ENCODE measurements around the gene OR14C36. TPM values are rescaled to one million over a fixed set of nuclear protein-coding genes. Genes with fewer than 3 reads are reported as not detected.

OR14C36 gene
- total RNA-seq, 2 donors from 2014 or later: not detected

- H3K9me3 ChIP-seq (ENCODE audit: control insufficient read depth, low read length, poor library complexity, severe bottlenecking): no peaks in the 10 kb centered on the region
- DNase-seq: no peak
- H3K4me1 Mint-ChIP-seq: peaks cover 4% of the 10 kb centered on the region
- no peak for ATAC-seq
- H3K36me3 Mint-ChIP-seq (ENCODE audit: low read depth): no peaks in the 10 kb centered on the region
- H3K27me3 Mint-ChIP-seq: peaks cover 8% of the 10 kb centered on the region
- no peak overlapping the region for H3K4me3 Mint-ChIP-seq
- no peak overlapping the region for H3K27ac Mint-ChIP-seq
Observed at GRCh38 chr1:248376916-248377315, 28.3 kb downstream of the OR14C36 start.

- Mint-ChIP-seq H3K27me3 (peaks cover 5% of the 10 kb centered on the region), H3K27ac (no peak overlapping the region), H3K4me3 (no peak overlapping the region), H3K4me1 (no peaks in the 10 kb centered on the region), H3K36me3 (ENCODE audit: low read depth) (no peaks in the 10 kb centered on the region)
- ATAC-seq (no peak), DNase-seq (no peak)
- H3K9me3 ChIP-seq (ENCODE audit: control insufficient read depth, low read length, poor library complexity, severe bottlenecking): no peaks in the 10 kb centered on the region
Observed at GRCh38 chr1:248380854-248381253, 32.3 kb downstream of the OR14C36 start.

GRCh38 chr1:248388426-248388825 is 39.9 kb downstream of the OR14C36 start:
- no peak overlapping the region for H3K27ac Mint-ChIP-seq
- no peaks in the 10 kb centered on the region for H3K36me3 Mint-ChIP-seq (ENCODE audit: low read depth)
- H3K4me1 Mint-ChIP-seq: no peaks in the 10 kb centered on the region
- peaks cover 15% of the 10 kb centered on the region for H3K27me3 Mint-ChIP-seq
- ATAC-seq (no peak), DNase-seq (no peak)
- no peaks in the 10 kb centered on the region for H3K9me3 ChIP-seq (ENCODE audit: control insufficient read depth, low read length, poor library complexity, severe bottlenecking)
- no peak overlapping the region for H3K4me3 Mint-ChIP-seq

GRCh38 chr1:248393050-248393449 is 44.5 kb downstream of the OR14C36 start:
- H3K4me3 Mint-ChIP-seq: peak overlapping the region; percentile 16
- DNase-seq: no peak
- H3K4me1 Mint-ChIP-seq: no peaks in the 10 kb centered on the region
- no peaks in the 10 kb centered on the region for H3K36me3 Mint-ChIP-seq (ENCODE audit: low read depth)
- H3K27me3 Mint-ChIP-seq: peaks cover 16% of the 10 kb centered on the region
- ATAC-seq: no peak
- no peaks in the 10 kb centered on the region for H3K9me3 ChIP-seq (ENCODE audit: control insufficient read depth, low read length, poor library complexity, severe bottlenecking)
- no peak overlapping the region for H3K27ac Mint-ChIP-seq

Other genes starting within 250 kb of the OR14C36 start
- gene OR2M5, start 203.6 kb upstream of the OR14C36 start, total RNA-seq: not detected
- not detected for gene OR2M2, start 174.0 kb upstream of the OR14C36 start, total RNA-seq
- gene OR2M3, start 151.5 kb upstream of the OR14C36 start, total RNA-seq: not detected
- not detected for gene OR2M4, start 117.4 kb upstream of the OR14C36 start, total RNA-seq
- gene OR2T33, start 70.8 kb upstream of the OR14C36 start, total RNA-seq: not detected
- gene OR2T12, start 45.4 kb upstream of the OR14C36 start, total RNA-seq: not detected
- gene OR2M7, start 24.2 kb upstream of the OR14C36 start, total RNA-seq: not detected
- gene OR2T4, start 12.9 kb downstream of the OR14C36 start, total RNA-seq: not detected
- not detected for gene OR2T6, start 27.0 kb downstream of the OR14C36 start, total RNA-seq
- gene OR2T1, start 54.3 kb downstream of the OR14C36 start, total RNA-seq: not detected
- gene OR2T2, start 96.9 kb downstream of the OR14C36 start, total RNA-seq: under 1 TPM in 1 of 2 donors, not detected in 1; 0.15 TPM
- gene OR2T3, start 124.6 kb downstream of the OR14C36 start, total RNA-seq: not detected
- gene OR2T5, start 139.8 kb downstream of the OR14C36 start, total RNA-seq: not detected
- not detected for gene OR2G6, start 159.3 kb downstream of the OR14C36 start, total RNA-seq
- not detected for gene OR2T29, start 214.0 kb downstream of the OR14C36 start, total RNA-seq
- gene OR2T34, start 226.0 kb downstream of the OR14C36 start, total RNA-seq: not detected
- gene OR2T10, start 248.9 kb downstream of the OR14C36 start, total RNA-seq: not detected